Gastroesophageal sphincter (tissue), 3 donors: ENCODE measurements around the gene SEPTIN1.

Experiments used
- EP300 ChIP-seq: sonication (generic); formaldehyde crosslinking; IDR thresholded peaks from one replicate; pipeline ENCODE4 v1.6.1; 2017; ENCODE audit warnings: antibody characterized with exemption, mild to moderate bottlenecking
- POLR2A ChIP-seq, 2 donors: fragments of 450-650 bp; IDR thresholded peaks; one replicate each; pipeline ENCODE4 v1.6.1; 2017; ENCODE audit warnings: antibody characterized with exemption in 2 of 2, mild to moderate bottlenecking in 2 of 2, moderate library complexity in 1 of 2
- POLR2AphosphoS5 ChIP-seq: sonication (generic); formaldehyde crosslinking; IDR thresholded peaks from one replicate; pipeline ENCODE4 v1.6.1; 2017; ENCODE audit warnings: antibody characterized with exemption
- TF ChIP-seq, protein P1 (sequence below), 4 experiments: fragments of 200-600 bp in 2 of 4; fragments of 450-650 bp in 2 of 4; sonication (generic) in 1 of 4; IDR thresholded peaks; one replicate each; pipeline ENCODE4 v1.5.1; 2017 to 2019; ENCODE audit warnings: antibody characterized with exemption in 4 of 4, mild to moderate bottlenecking in 2 of 4, moderate library complexity in 2 of 4

DNA sequence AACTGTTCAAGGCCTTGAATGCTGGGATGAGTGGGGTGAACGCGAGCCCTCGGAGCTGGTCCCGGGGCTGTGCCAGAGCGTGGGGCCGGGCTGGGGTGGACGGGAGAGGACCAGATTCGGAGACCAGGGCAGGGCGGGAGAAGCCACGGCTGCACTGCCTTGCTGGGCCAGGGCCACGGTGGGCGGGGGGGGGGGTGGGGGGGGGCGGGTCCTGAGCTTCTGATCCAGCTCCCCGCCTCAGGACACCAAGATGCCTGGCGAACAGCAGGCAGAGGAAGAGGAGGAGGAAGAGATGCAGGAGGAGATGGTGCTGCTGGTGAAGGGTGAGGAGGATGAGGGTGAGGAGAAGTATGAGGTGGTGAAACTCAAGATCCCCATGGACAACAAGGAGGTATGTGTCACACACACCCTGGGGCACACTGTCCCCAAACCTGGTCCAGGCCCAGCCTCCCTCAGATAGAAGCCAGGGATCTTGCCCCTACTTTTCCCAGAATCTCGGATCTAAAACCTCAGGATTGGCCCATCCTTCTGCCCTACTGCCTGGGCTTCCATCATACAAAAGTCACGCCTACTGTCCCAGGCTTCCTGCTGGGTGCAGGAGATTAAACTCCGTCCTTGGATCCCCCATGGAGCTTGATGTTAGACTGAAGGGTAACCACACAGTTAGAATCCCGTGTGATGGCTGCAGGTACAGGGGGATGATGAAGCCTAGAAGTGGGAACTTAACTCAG is 25.6 kb upstream of the SEPTIN1 start:
- TF ChIP-seq, protein P1, sequence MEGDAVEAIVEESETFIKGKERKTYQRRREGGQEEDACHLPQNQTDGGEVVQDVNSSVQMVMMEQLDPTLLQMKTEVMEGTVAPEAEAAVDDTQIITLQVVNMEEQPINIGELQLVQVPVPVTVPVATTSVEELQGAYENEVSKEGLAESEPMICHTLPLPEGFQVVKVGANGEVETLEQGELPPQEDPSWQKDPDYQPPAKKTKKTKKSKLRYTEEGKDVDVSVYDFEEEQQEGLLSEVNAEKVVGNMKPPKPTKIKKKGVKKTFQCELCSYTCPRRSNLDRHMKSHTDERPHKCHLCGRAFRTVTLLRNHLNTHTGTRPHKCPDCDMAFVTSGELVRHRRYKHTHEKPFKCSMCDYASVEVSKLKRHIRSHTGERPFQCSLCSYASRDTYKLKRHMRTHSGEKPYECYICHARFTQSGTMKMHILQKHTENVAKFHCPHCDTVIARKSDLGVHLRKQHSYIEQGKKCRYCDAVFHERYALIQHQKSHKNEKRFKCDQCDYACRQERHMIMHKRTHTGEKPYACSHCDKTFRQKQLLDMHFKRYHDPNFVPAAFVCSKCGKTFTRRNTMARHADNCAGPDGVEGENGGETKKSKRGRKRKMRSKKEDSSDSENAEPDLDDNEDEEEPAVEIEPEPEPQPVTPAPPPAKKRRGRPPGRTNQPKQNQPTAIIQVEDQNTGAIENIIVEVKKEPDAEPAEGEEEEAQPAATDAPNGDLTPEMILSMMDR (IDR thresholded peaks at IDR 0.05), result no peak
- no peak for TF ChIP-seq EP300
- TF ChIP-seq POLR2AphosphoS5, result no peak
- TF ChIP-seq POLR2A (IDR thresholded peaks at IDR 0.05), result no peak
